Hepatocyte (in vitro differentiated cells): ENCODE results near the gene SIDT1.

Source experiments
- EZH2phosphoT487 ChIP-seq: fragments of 200-600 bp; sonication (generic); IDR thresholded peaks from one replicate; pipeline ENCODE4 v1.6.1; 2018; ENCODE audit warnings: antibody characterized with exemption, mild to moderate bottlenecking, low read depth, moderate library complexity; ENCODE audit not compliant: unreplicated experiment, severe bottlenecking
- TF ChIP-seq, protein P1 (sequence below): fragments of 200-600 bp; sonication (generic); IDR thresholded peaks from 2 replicates; pipeline ENCODE4 v1.5.1; 2016; ENCODE audit warnings: antibody characterized with exemption, mild to moderate bottlenecking; ENCODE audit not compliant: poor library complexity

DNA sequence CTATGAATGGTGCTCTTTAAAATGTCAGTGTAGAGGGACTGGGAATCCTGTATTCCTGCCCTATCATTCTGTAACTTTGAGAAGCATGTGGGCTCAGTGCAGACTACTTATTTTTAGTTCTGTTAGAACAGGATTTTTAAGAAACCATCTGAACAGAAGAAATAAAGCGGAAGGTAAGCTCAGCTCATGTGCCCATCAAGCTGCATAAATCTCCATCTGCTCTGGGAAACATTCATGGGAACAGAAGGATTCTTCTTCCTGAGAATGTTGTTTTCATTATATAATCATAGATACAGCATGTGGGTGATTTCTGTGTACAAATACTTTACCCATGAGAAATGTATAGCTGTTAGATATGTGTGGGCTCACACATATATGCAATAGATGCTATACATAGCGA, 69.9 kb downstream of the SIDT1 start:
- TF ChIP-seq, protein P1, sequence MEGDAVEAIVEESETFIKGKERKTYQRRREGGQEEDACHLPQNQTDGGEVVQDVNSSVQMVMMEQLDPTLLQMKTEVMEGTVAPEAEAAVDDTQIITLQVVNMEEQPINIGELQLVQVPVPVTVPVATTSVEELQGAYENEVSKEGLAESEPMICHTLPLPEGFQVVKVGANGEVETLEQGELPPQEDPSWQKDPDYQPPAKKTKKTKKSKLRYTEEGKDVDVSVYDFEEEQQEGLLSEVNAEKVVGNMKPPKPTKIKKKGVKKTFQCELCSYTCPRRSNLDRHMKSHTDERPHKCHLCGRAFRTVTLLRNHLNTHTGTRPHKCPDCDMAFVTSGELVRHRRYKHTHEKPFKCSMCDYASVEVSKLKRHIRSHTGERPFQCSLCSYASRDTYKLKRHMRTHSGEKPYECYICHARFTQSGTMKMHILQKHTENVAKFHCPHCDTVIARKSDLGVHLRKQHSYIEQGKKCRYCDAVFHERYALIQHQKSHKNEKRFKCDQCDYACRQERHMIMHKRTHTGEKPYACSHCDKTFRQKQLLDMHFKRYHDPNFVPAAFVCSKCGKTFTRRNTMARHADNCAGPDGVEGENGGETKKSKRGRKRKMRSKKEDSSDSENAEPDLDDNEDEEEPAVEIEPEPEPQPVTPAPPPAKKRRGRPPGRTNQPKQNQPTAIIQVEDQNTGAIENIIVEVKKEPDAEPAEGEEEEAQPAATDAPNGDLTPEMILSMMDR = no peak
- no peak for TF ChIP-seq EZH2phosphoT487
